Astrocyte of the spinal cord (primary cell): ENCODE results near the gene TMEM39A.

Source experiments
- DNase-seq: peaks from one replicate; pipeline ENCODE4 v3.0.0; 2011; ENCODE audit warnings: low read depth, low spot score
- H3K4me3 ChIP-seq: 2 replicates; pipeline ENCODE4 v1.5.1; 2011; ENCODE audit warnings: low read depth, mild to moderate bottlenecking, low read length, moderate library complexity
- CTCF ChIP-seq: IDR thresholded peaks from 2 replicates; pipeline ENCODE4 v1.5.1; 2012; ENCODE audit warnings: low read depth, mild to moderate bottlenecking, low read length, inconsistent platforms
- in situ Hi-C: cut with HindIII; loops from 2 replicates; pipeline ENCODE4 v1.10.0; 2017; ENCODE audit warnings: low sequenced_read_pairs

TMEM39A gene

GRCh38 chr3:119405315-119405714 lies 58.1 kb downstream of the TMEM39A start:
- H3K4me3 ChIP-seq, result no peak overlapping the region
- no peak for DNase-seq
- in situ Hi-C loops, result no loop called here
- no peak for TF ChIP-seq CTCF

- TF ChIP-seq CTCF, result no peak
- DNase-seq, result peak; percentile 56
- no peak overlapping the region for H3K4me3 ChIP-seq
- in situ Hi-C loops, result no loop called here
Measured at GRCh38 chr3:119403201-119403600, 60.2 kb downstream of the TMEM39A start.

GRCh38 chr3:119402791-119403190 lies 60.6 kb downstream of the TMEM39A start:
- DNase-seq, result no peak
- no peak for TF ChIP-seq CTCF
- H3K4me3 ChIP-seq, result no peak overlapping the region
- in situ Hi-C loops, result no loop called here

- TF ChIP-seq CTCF, result no peak
- DNase-seq, result no peak
- no peak overlapping the region for H3K4me3 ChIP-seq
- in situ Hi-C loops, result no loop called here
Measured at GRCh38 chr3:119401503-119402440, 61.6 kb downstream of the TMEM39A start.

GRCh38 chr3:119401069-119401468 lies 62.3 kb downstream of the TMEM39A start:
- in situ Hi-C loops, result no loop called here
- no peak for TF ChIP-seq CTCF
- no peak overlapping the region for H3K4me3 ChIP-seq
- DNase-seq, result no peak

- TF ChIP-seq CTCF, result no peak
- H3K4me3 ChIP-seq, result no peak overlapping the region
- in situ Hi-C loops, result no loop called here
- no peak for DNase-seq
Measured at GRCh38 chr3:119400466-119400865, 62.9 kb downstream of the TMEM39A start.
